Spleen (tissue), 11 donors: ENCODE results near the gene MOB3C. TPM values are rescaled to one million over a fixed set of nuclear protein-coding genes. Genes with fewer than 3 reads are reported as not detected.
A peak's percentile ranks its signal among the peaks of the same experiment; 100 is the strongest.

Source experiments
- DNase-seq: peaks from one replicate; pipeline ENCODE4 v3.0.0-alpha.2; 2020
- H3K27ac ChIP-seq, 8 donors: fragments of 200-600 bp; sonication (generic) in 7 of 8; 1 replicate in 4 of 8; 2 replicates in 4 of 8; pipeline versions ENCODE4 v1.5.0 to v1.8.0; 2016 to 2021; ENCODE audit warnings: inconsistent platforms in 4 of 8, mild to moderate bottlenecking in 4 of 8, moderate library complexity in 1 of 8
- H3K27me3 ChIP-seq, 7 donors: fragments of 200-600 bp; sonication (generic) in 6 of 7; replicated peaks in 1 of 7; 1 replicate in 4 of 7; 2 replicates in 3 of 7; pipeline versions ENCODE4 v1.5.0 to v1.8.0; 2016 to 2021; ENCODE audit warnings: inconsistent platforms in 3 of 7, mild to moderate bottlenecking in 1 of 7
- H3K36me3 ChIP-seq, 6 donors: fragments of 200-600 bp; sonication (generic) in 5 of 6; 1 replicate in 4 of 6; 2 replicates in 2 of 6; pipeline versions ENCODE4 v1.5.0 to v1.8.0; 2016 to 2021; ENCODE audit warnings: inconsistent platforms in 2 of 6
- H3K4me1 ChIP-seq, 6 donors: fragments of 200-600 bp; sonication (generic) in 5 of 6; 1 replicate in 3 of 6; 2 replicates in 3 of 6; pipeline versions ENCODE4 v1.5.0 to v1.8.0; 2016 to 2021; ENCODE audit warnings: inconsistent platforms in 3 of 6
- H3K4me3 ChIP-seq, 8 donors: fragments of 200-600 bp; sonication (generic) in 7 of 8; 1 replicate in 4 of 8; 2 replicates in 4 of 8; pipeline versions ENCODE4 v1.5.0 to v1.8.0; 2016 to 2021; ENCODE audit warnings: inconsistent platforms in 4 of 8, mild to moderate bottlenecking in 4 of 8, moderate library complexity in 2 of 8
- H3K9me3 ChIP-seq, 8 donors: fragments of 200-600 bp; sonication (generic) in 7 of 8; 1 replicate in 4 of 8; 2 replicates in 4 of 8; pipeline versions ENCODE4 v1.5.0 to v1.8.0; 2016 to 2021; ENCODE audit warnings: inconsistent platforms in 4 of 8
- CTCF ChIP-seq, 11 experiments: fragments of 200-600 bp in 7 of 11; fragments of 450-650 bp in 4 of 11; sonication (generic) in 4 of 11; IDR thresholded peaks in 8 of 11; conservative IDR thresholded peaks in 3 of 11; 1 replicate in 7 of 11; 2 replicates in 4 of 11; pipeline versions ENCODE4 v1.4.0 to v1.8.0; 2016 to 2021; ENCODE audit warnings: antibody characterized with exemption in 11 of 11, inconsistent platforms in 4 of 11, mild to moderate bottlenecking in 1 of 11
- POLR2A ChIP-seq, 3 donors: fragments of 450-650 bp; IDR thresholded peaks; one replicate each; pipeline ENCODE4 v1.5.1; 2017; ENCODE audit warnings: antibody characterized with exemption in 3 of 3, mild to moderate bottlenecking in 1 of 3
- POLR2AphosphoS5 ChIP-seq, 3 donors: sonication (generic); formaldehyde crosslinking; IDR thresholded peaks; one replicate each; pipeline ENCODE4 v1.5.1; 2017; ENCODE audit warnings: antibody characterized with exemption in 3 of 3
- WGBS, 5 donors: extraction: QIAGEN DNeasy Blood & Tissue Kit in 3 of 5; methylation state at CpG; one replicate each; pipeline versions ENCODE4 v1.1.5 to v1.1.7; 2013 to 2018; 5-methylcytosine and 5-hydroxymethylcytosine counted together
- intact Hi-C: fragments of 100-400 bp; cut with DNase I; formaldehyde crosslinking; loops from one replicate; pipeline ENCODE4 v1.15.0; 2023; ENCODE audit warnings: low total_unique reads
- polyA plus RNA-seq, 3 donors: library from polyadenylated mRNA; stranded (reverse); fragments of 200-250 nt; gene quantifications; one replicate each; pipeline ENCODE4 v1.2.1, GENCODE V29; 2013
- total RNA-seq, 7 donors: library from RNA; depleted of rRNA in 3 of 7; stranded (reverse); fragments of >200 nt in 3 of 7; fragmentation: NEBNext Ultra II Directional in 4 of 7; extraction: Animal tissue kit (Norgen Biotek cat#: 25700) in 4 of 7; gene quantifications; one replicate each; pipeline versions ENCODE4 v1.1.0 to v1.2.1, GENCODE V29; 2016 to 2021
- donor health status: healthy with polysubstance abuse.
- donor health status: DM: no; HTN: no; CAD: no; lungs with moderate emphysema.
- donor health status: DM: no; HTN: no; CAD: no.
- donor health status: Bipolar disorder and iron deficiency.
- donor health status: healthy.
- donor health status: DM: no; HTN: no; CAD: no.
- donor health status: DM: yes; HTN: yes; CAD: no.

MOB3C gene
- total and polyA plus RNA-seq, 10 donors, result 8.2 to 27.5 (median 21.1) TPM

- Histone ChIP-seq H3K4me1 (peaks cover 44 to 87% (median 59%) of the 10 kb centered on the region in 6 donors), H3K27me3 (no peaks in the 10 kb centered on the region), H3K4me3 (peak overlapping the region; percentile 67 to 95 (median 90)), H3K36me3 (peaks cover 0 to 25% (median 11%) of the 10 kb centered on the region in 6 donors), H3K9me3 (no peaks in the 10 kb centered on the region), H3K27ac (peak overlapping the region; percentile 64 to 96 (median 94))
- TF ChIP-seq POLR2A (IDR thresholded peaks at IDR 0.05) (no peak), POLR2AphosphoS5 (IDR thresholded peaks at IDR 0.05) (no peak), CTCF (IDR thresholded peaks at IDR 0.05 in 8 of 11, conservative IDR thresholded peaks at IDR 0.05 in 3 of 11) (no peak)
- intact Hi-C loops, result no loop called here
- no peak for DNase-seq
- 46 to 68% (median 56%) methylated on average over 3 of the region's 3 CpGs for WGBS, 5 donors
Measured at GRCh38 chr1:46615735-46616134, 876 bp downstream of the MOB3C start.

- TF ChIP-seq CTCF (IDR thresholded peaks at IDR 0.05 in 8 of 11, conservative IDR thresholded peaks at IDR 0.05 in 3 of 11) (no peak), POLR2AphosphoS5 (IDR thresholded peaks at IDR 0.05) (no peak), POLR2A (IDR thresholded peaks at IDR 0.05) (no peak)
- Histone ChIP-seq H3K27me3 (no peaks in the 10 kb centered on the region), H3K36me3 (peaks cover 0 to 31% (median 13%) of the 10 kb centered on the region in 6 donors), H3K9me3 (no peaks in the 10 kb centered on the region), H3K4me1 (peaks cover 44 to 93% (median 61%) of the 10 kb centered on the region in 6 donors), H3K4me3 (peak overlapping the region in 4 of 8 donors; percentile 78 to 95 (median 88)), H3K27ac (peak overlapping the region in 5 of 8 donors; percentile 90 to 96 (median 94))
- intact Hi-C loops, result no loop called here
- DNase-seq, result no peak
- WGBS, 5 donors, result 88 to 96% (median 91%) methylated on average over 2 of the region's 2 CpGs
Measured at GRCh38 chr1:46615088-46615487, 1.5 kb downstream of the MOB3C start.

GRCh38 chr1:46614604-46614984 lies 2.0 kb downstream of the MOB3C start:
- peaks cover 0 to 36% (median 18%) of the 10 kb centered on the region in 6 donors for H3K36me3 ChIP-seq
- no peaks in the 10 kb centered on the region for H3K27me3 ChIP-seq
- intact Hi-C loops, result no loop called here
- H3K4me1 ChIP-seq, result peaks cover 44 to 90% (median 61%) of the 10 kb centered on the region in 6 donors
- no peaks in the 10 kb centered on the region for H3K9me3 ChIP-seq
- peak overlapping the region in 1 of 8 donors; percentile 78 for H3K4me3 ChIP-seq
- DNase-seq, result no peak
- no peak for TF ChIP-seq CTCF (IDR thresholded peaks at IDR 0.05 in 8 of 11, conservative IDR thresholded peaks at IDR 0.05 in 3 of 11)
- TF ChIP-seq POLR2A (IDR thresholded peaks at IDR 0.05), result no peak
- no peak for TF ChIP-seq POLR2AphosphoS5 (IDR thresholded peaks at IDR 0.05)
- H3K27ac ChIP-seq, result peak overlapping the region in 7 of 8 donors; percentile 2 to 96 (median 74)
- WGBS, 5 donors, result 78 to 97% (median 83%) methylated on average over 2 of the region's 2 CpGs

GRCh38 chr1:46613661-46614603 lies 2.7 kb downstream of the MOB3C start:
- Histone ChIP-seq H3K36me3 (peaks cover 0 to 43% (median 24%) of the 10 kb centered on the region in 6 donors), H3K4me3 (peak overlapping the region in 3 of 8 donors; percentile 4 to 51 (median 18)), H3K27ac (peak overlapping the region; percentile 32 to 96 (median 72)), H3K4me1 (peaks cover 44 to 84% (median 61%) of the 10 kb centered on the region in 6 donors), H3K27me3 (no peaks in the 10 kb centered on the region), H3K9me3 (no peaks in the 10 kb centered on the region)
- intact Hi-C loops, result no loop called here
- peak; percentile 77 to 81 (median 79) for TF ChIP-seq POLR2AphosphoS5 (IDR thresholded peaks at IDR 0.05)
- no peak for TF ChIP-seq CTCF (IDR thresholded peaks at IDR 0.05 in 8 of 11, conservative IDR thresholded peaks at IDR 0.05 in 3 of 11)
- peak; percentile 93 for DNase-seq
- WGBS, 5 donors, result 5 to 14% (median 11%) methylated on average over 15 to 16 of the region's 16 CpGs
